Heart left ventricle (tissue), 16 donors: ENCODE measurements around the gene TMTC4. TPM values are rescaled to one million over a fixed set of nuclear protein-coding genes. Genes with fewer than 3 reads are reported as not detected.

Experiments used
- ATAC-seq, 4 donors: fragments of 200-7000 bp; cut with Tn5 transposase; one replicate each; pipeline ENCODE4 v1.9.1; 2020 to 2022; ENCODE audit warnings: moderate library complexity in 4 of 4, mild to moderate bottlenecking in 3 of 4, moderate number of reproducible peaks in 1 of 4
- DNase-seq, 5 donors: peaks; one replicate each; pipeline ENCODE4 v3.0.0-alpha.2; 2020
- H3K27ac ChIP-seq, 12 donors: fragments of 200-600 bp; sonication (generic) in 4 of 12; one replicate each; pipeline versions ENCODE4 v1.5.0 to v1.8.0; 2016 to 2022; ENCODE audit warnings: mild to moderate bottlenecking in 2 of 12
- H3K27me3 ChIP-seq, 9 donors: fragments of 200-600 bp; sonication (generic) in 2 of 9; one replicate each; pipeline versions ENCODE4 v1.5.1 to v1.8.0; 2016 to 2022; ENCODE audit warnings: mild to moderate bottlenecking in 3 of 9
- H3K36me3 ChIP-seq, 9 donors: fragments of 200-600 bp; sonication (generic) in 2 of 9; one replicate each; pipeline versions ENCODE4 v1.5.0 to v1.8.0; 2018 to 2022; ENCODE audit warnings: mild to moderate bottlenecking in 2 of 9
- H3K4me1 ChIP-seq, 12 donors: fragments of 200-600 bp; sonication (generic) in 4 of 12; one replicate each; pipeline versions ENCODE4 v1.5.0 to v1.8.0; 2016 to 2022; ENCODE audit warnings: mild to moderate bottlenecking in 3 of 12
- H3K4me3 ChIP-seq, 12 donors: fragments of 200-600 bp; sonication (generic) in 4 of 12; one replicate each; pipeline versions ENCODE4 v1.5.0 to v1.8.0; 2017 to 2022; ENCODE audit warnings: mild to moderate bottlenecking in 9 of 12, moderate library complexity in 4 of 12
- H3K9me3 ChIP-seq, 12 donors: fragments of 200-600 bp; sonication (generic) in 4 of 12; one replicate each; pipeline versions ENCODE4 v1.5.0 to v1.8.0; 2016 to 2022; ENCODE audit warnings: mild to moderate bottlenecking in 1 of 12
- CTCF ChIP-seq, 12 donors: fragments of 200-600 bp; sonication (generic) in 4 of 12; IDR thresholded peaks; one replicate each; pipeline versions ENCODE4 v1.5.0 to v1.8.0; 2018 to 2022; ENCODE audit warnings: antibody characterized with exemption in 12 of 12, mild to moderate bottlenecking in 5 of 12
- POLR2A ChIP-seq, 2 donors: fragments of 450-650 bp; IDR thresholded peaks; one replicate each; pipeline ENCODE4 v1.6.1; 2017; ENCODE audit warnings: antibody characterized with exemption in 2 of 2, mild to moderate bottlenecking in 2 of 2, moderate library complexity in 2 of 2
- WGBS, 4 donors: extraction: QIAGEN DNeasy Blood & Tissue Kit in 2 of 4; methylation state at CpG; one replicate each; pipeline versions ENCODE4 v1.1.5 to v1.1.7; 2013 to 2018; 5-methylcytosine and 5-hydroxymethylcytosine counted together
- intact Hi-C, 10 donors: fragments of 100-400 bp; cut with DNase I; formaldehyde crosslinking; loops; one replicate each; pipeline versions ENCODE4 v1.11.1 to v1.14.2; 2022
- polyA plus RNA-seq, 2 donors: library from polyadenylated mRNA; stranded (reverse); fragments of 200-250 nt; gene quantifications; one replicate each; pipeline ENCODE4 v1.2.3, GENCODE V29; 2013
- total RNA-seq, 9 donors: library from RNA; depleted of rRNA in 2 of 9; stranded (reverse); fragments of >200 nt in 2 of 9; fragmentation: NEBNext Ultra II Directional in 3 of 9; extraction: Animal tissue kit (Norgen Biotek cat#: 25700) in 3 of 9; gene quantifications; one replicate each; pipeline versions ENCODE4 v1.1.0 to v1.2.4, GENCODE V29; 2016 to 2023
- donor health status: ischemic (EF 13 %, LVEDD 7.1; RV severe dilation, severe dysfunction).
- donor health status: healthy with polysubstance abuse.
- donor health status: DM: no; HTN: yes; CAD: no.
- donor health status: DM: no; HTN: no; CAD: no.
- donor health status: ischemic (EF 25% LVEDD 6.9; RV normal size, moderate dysfunction).
- donor health status: ischemic (EF 25% LVEDD 5.7; RV mildly dilated, moderate dysfunction).
- donor health status: healthy.
- donor health status: DM: yes; HTN: yes; CAD: no.
- donor health status: ischemic (EF 35%, LVEDD 5.7; RV mildly dilated, moderate dysfunction).
- donor health status: nonischemic (EF 11% LVEDD 7.7; RV severe dilation, severe dysfunction).
- donor health status: DM: yes; HTN: yes; CAD: no.
- donor health status: PGD.
- donor health status: ischemic (EF 29% LVEDD 5.4; RV normal size, mild dysfunction).
- donor health status: nonischemic (EF 23%, LVEDD 6.1; RV moderate dilation, normal function).

TMTC4 gene
- total and polyA plus RNA-seq, 11 donors, result 2.4 to 10.3 (median 6.2) TPM

DNA sequence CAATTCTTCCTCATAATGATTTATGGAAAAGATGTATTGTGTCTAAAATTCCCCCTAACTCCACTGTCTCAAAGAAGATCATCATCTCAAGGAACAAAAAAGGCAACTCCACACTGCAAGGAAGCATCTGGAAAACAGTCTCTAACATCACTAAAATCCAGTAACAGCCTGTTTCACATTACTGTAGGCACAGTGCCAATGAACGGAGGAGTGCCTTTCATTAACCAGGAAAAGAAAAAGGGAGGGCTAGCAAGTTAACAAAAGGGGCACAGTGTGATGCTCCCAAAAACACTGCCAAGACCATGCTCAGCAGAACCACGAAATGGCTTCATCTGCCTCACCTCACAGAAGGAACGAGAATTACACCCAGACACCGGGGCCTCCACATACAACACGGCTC, 8.5 kb downstream of the TMTC4 start:
- no peak overlapping the region for H3K4me3 ChIP-seq
- 59 to 69% (median 69%) methylated on average over 5 of the region's 5 CpGs for WGBS, 4 donors
- intact Hi-C loops, result no loop called here
- no peak for DNase-seq
- no peak overlapping the region for H3K27ac ChIP-seq
- no peaks in the 10 kb centered on the region for H3K27me3 ChIP-seq
- no peak for TF ChIP-seq POLR2A (IDR thresholded peaks at IDR 0.05)
- TF ChIP-seq CTCF (IDR thresholded peaks at IDR 0.05), result no peak
- no peaks in the 10 kb centered on the region for H3K4me1 ChIP-seq
- H3K36me3 ChIP-seq, result peaks cover 0 to 92% (median 64%) of the 10 kb centered on the region in 9 donors
- no peaks in the 10 kb centered on the region for H3K9me3 ChIP-seq
- ATAC-seq, result no peak

DNA sequence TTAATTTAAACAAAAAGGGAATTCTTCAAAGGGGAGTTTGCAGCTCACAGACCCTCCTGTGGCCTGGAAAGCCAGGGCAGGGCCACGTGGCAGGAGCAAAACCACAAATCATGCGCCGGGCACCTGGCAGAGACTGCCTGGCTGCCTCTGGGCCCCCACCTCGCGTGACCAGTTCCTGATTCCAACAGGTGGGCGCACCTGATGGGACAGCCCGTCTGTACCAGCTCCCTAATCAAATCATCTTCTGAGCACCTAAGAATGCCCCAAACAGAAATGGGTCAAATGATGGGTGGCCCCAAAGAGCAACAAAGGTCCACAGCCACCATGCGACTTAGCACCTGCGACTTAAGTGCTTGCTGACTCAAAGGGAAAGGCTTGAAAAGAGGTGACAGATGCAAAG, 9.2 kb downstream of the TMTC4 start:
- no peak overlapping the region for H3K27ac ChIP-seq
- H3K4me1 ChIP-seq, result no peaks in the 10 kb centered on the region
- H3K9me3 ChIP-seq, result no peaks in the 10 kb centered on the region
- intact Hi-C loops, result no loop called here
- H3K27me3 ChIP-seq, result no peaks in the 10 kb centered on the region
- WGBS, 4 donors, result 93 to 96% (median 94%) methylated on average over 9 of the region's 9 CpGs
- peaks cover 0 to 98% (median 69%) of the 10 kb centered on the region in 9 donors for H3K36me3 ChIP-seq
- DNase-seq (no peak), ATAC-seq (no peak)
- no peak for TF ChIP-seq CTCF (IDR thresholded peaks at IDR 0.05)
- no peak for TF ChIP-seq POLR2A (IDR thresholded peaks at IDR 0.05)
- H3K4me3 ChIP-seq, result no peak overlapping the region

DNA sequence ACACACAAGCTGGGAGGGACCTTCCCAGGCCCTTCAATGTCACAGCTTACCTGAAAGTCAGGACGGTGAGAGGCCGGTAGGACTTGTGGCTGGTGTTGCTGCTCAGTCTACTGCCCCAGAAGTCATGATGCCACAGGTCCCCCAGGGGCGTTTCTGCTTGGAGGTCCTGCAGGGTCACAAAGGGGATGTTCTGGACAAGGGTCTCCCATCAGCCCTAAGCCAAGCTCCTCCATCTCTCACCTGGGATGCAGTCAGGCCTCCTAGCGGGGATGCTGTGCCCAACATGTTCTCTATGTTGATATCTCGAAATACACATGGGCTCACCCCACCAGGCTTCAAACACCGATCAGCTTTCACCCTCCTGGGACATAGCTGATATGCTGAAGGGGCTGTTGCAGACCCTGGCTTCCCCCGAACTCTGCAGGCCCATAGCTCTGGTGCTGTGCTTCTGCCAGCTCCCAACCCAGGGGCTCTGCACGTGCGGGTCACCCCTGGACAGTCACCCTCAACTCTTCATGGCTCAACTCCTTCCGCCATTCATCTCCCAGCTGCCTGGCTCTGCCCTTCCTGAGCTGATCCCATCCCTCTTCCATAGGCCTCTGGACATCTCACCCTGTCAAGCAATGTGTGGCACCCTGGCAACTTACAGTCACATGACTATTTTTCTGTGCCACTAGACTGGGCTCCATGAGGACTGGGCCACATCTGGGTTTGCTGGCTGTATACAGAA, 10.3 kb downstream of the TMTC4 start:
- TF ChIP-seq POLR2A (IDR thresholded peaks at IDR 0.05) (no peak), CTCF (IDR thresholded peaks at IDR 0.05) (no peak)
- no peak overlapping the region for H3K4me3 ChIP-seq
- no peaks in the 10 kb centered on the region for H3K27me3 ChIP-seq
- 96% methylated on average over 9 to 10 of the region's 10 CpGs for WGBS, 4 donors
- no peaks in the 10 kb centered on the region for H3K4me1 ChIP-seq
- intact Hi-C loops, result no loop called here
- H3K9me3 ChIP-seq, result no peaks in the 10 kb centered on the region
- DNase-seq (no peak), ATAC-seq (no peak)
- no peak overlapping the region for H3K27ac ChIP-seq
- H3K36me3 ChIP-seq, result peaks cover 0 to 95% (median 76%) of the 10 kb centered on the region in 9 donors

- Histone ChIP-seq H3K27ac (no peak overlapping the region), H3K9me3 (no peaks in the 10 kb centered on the region), H3K4me3 (no peak overlapping the region), H3K27me3 (no peaks in the 10 kb centered on the region), H3K36me3 (peaks cover 0 to 92% (median 70%) of the 10 kb centered on the region in 9 donors), H3K4me1 (peaks cover 0 to 9% (median 0%) of the 10 kb centered on the region in 12 donors)
- intact Hi-C loops, result no loop called here
- no peak for ATAC-seq
- TF ChIP-seq POLR2A (IDR thresholded peaks at IDR 0.05) (no peak), CTCF (IDR thresholded peaks at IDR 0.05) (no peak)
- DNase-seq, result no peak
- WGBS, 4 donors, result 76 to 85% (median 81%) methylated on average over 24 of the region's 24 CpGs
These were observed 12.0 kb downstream of the TMTC4 start for GRCh38 chr13:100662468-100663211.
